ENCODE data around the gene VPS29. TPM values are rescaled to one million over a fixed set of nuclear protein-coding genes. Genes with fewer than 3 reads are reported as not detected.

Gene VPS29
- total and polyA plus RNA-seq, 2 of the 4 experiments (the other 2 are of a cell fraction): 122 to 150 TPM

- Histone ChIP-seq H2AK9ac (replicated peaks; ENCODE audit: low read depth, low read length, poor library complexity) (no peak overlapping the region), H3K4me2 (ENCODE audit: low read depth, low read length) (no peak overlapping the region), H2BK20ac (ENCODE audit: low read depth, low read length) (no peak overlapping the region), H3K23ac (ENCODE audit: low read depth, low read length) (no peak overlapping the region), H2BK120ac (ENCODE audit: low read depth, low read length) (no peak overlapping the region), H2AK5ac (ENCODE audit: low read depth, low read length) (no peak overlapping the region), H3K27ac (ENCODE audit: insufficient read depth, low read length) (no peak overlapping the region), H4K91ac (ENCODE audit: insufficient read depth, low read depth, low read length) (no peak overlapping the region), H3K79me1 (ENCODE audit: low read depth in 1 of 2, low read length in 2 of 2) (no peaks in the 10 kb centered on the region), H3K56ac (ENCODE audit: extremely low read depth, insufficient read depth, low read length) (no peak overlapping the region), H3K9ac (ENCODE audit: low read depth, low read length) (no peak overlapping the region), H3K36me3 (ENCODE audit: control insufficient read depth, insufficient read depth, low read length) (no peaks in the 10 kb centered on the region), H3K9me1 (ENCODE audit: insufficient read depth, low read length) (no peaks in the 10 kb centered on the region), H3K4ac (ENCODE audit: low read depth, low read length) (no peak overlapping the region), H3K27me3 (ENCODE audit: control insufficient read depth, insufficient read depth, low read length) (no peaks in the 10 kb centered on the region), H2BK5ac (ENCODE audit: low read depth, low read length, poor library complexity, severe bottlenecking) (no peak overlapping the region), H3K4me3 (ENCODE audit: insufficient read depth, low read depth, low read length) (no peak overlapping the region), H4K5ac (ENCODE audit: low read depth, low read length) (no peak overlapping the region), H4K8ac (ENCODE audit: low read depth in 2 of 2, low read length in 2 of 2) (no peak overlapping the region), H3K18ac (ENCODE audit: low read depth, low read length) (no peak overlapping the region), H2BK15ac (ENCODE audit: low read depth, low read length) (no peak overlapping the region), H2AFZ (replicated peaks; ENCODE audit: low read length, poor library complexity) (no peak overlapping the region), H3K9me3 (ENCODE audit: control insufficient read depth, insufficient read depth, low read length) (no peaks in the 10 kb centered on the region), H3K4me1 (ENCODE audit: control insufficient read depth, insufficient read depth, low read length) (no peaks in the 10 kb centered on the region), H3K14ac (replicated peaks; ENCODE audit: low read depth, low read length) (no peak overlapping the region), H4K20me1 (ENCODE audit: insufficient read depth, low read length) (no peaks in the 10 kb centered on the region)
- CTCF ChIA-PET: no interaction called here
- POLR2A ChIA-PET (ENCODE audit: unreplicated experiment): no interaction called here
- WGBS, 2 experiments (ENCODE audit: extremely low coverage in 2 of 2, insufficient read length in 1 of 2): no CpG with 5 or more reads among the region's 3 CpGs
- intact Hi-C loops (cut with micrococcal nuclease): no loop called here
- in situ Hi-C loops (cut with MboI; ENCODE audit: low sequenced_read_pairs): no loop called here
- BruUV-seq (replicated peaks): no TSS peak
- dilution Hi-C loops (cut with HindIII; ENCODE audit: low sequenced_read_pairs, unreplicated experiment): no loop called here
- no peak for DNase-seq
- no peak for ATAC-seq (ENCODE audit: low read depth)
- no peak for TF ChIP-seq NFE2L2 (IDR thresholded peaks at IDR 0.05; ENCODE audit: low read depth, low read length)
- no peak for TF ChIP-seq FOS (IDR thresholded peaks at IDR 0.05; ENCODE audit: low read depth, low read length)
- TF ChIP-seq RCOR1 (IDR thresholded peaks at IDR 0.05; ENCODE audit: insufficient replicate concordance, low read length): no peak
- no peak for TF ChIP-seq RFX5 (IDR thresholded peaks at IDR 0.05; ENCODE audit: low read depth, low read length)
- no peak for TF ChIP-seq CHD1 (IDR thresholded peaks at IDR 0.05; ENCODE audit: low read depth, low read length)
- TF ChIP-seq CEBPB (IDR thresholded peaks at IDR 0.05; ENCODE audit: low read depth, low read length): no peak
- no peak for TF ChIP-seq CTCF (conservative IDR thresholded peaks at IDR 0.05; ENCODE audit: low read depth, low read length)
- TF ChIP-seq POLR2A (IDR thresholded peaks at IDR 0.05; ENCODE audit: low read depth, low read length): no peak
- TF ChIP-seq MAFK (IDR thresholded peaks at IDR 0.05; ENCODE audit: low read depth, low read length): no peak
- no peak for TF ChIP-seq SMC3 (IDR thresholded peaks at IDR 0.05; ENCODE audit: low read depth, low read length)
- TF ChIP-seq BHLHE40 (IDR thresholded peaks at IDR 0.05; ENCODE audit: low read depth, low read length): no peak
- no peak for TF ChIP-seq MXI1 (IDR thresholded peaks at IDR 0.05; ENCODE audit: borderline replicate concordance, low read depth, low read length)
- TF ChIP-seq RAD21 (IDR thresholded peaks at IDR 0.05; ENCODE audit: low read length): no peak
- no peak for TF ChIP-seq ELK1 (IDR thresholded peaks at IDR 0.05; ENCODE audit: borderline replicate concordance, low read depth, low read length)
- no peak for TF ChIP-seq USF2 (IDR thresholded peaks at IDR 0.05; ENCODE audit: low read depth, low read length)
- TF ChIP-seq MAZ (IDR thresholded peaks at IDR 0.05; ENCODE audit: borderline replicate concordance, low read depth, low read length): no peak
These were observed 15.1 kb upstream of the VPS29 start for GRCh38 chr12:110516995-110517394.

All from IMR-90 (cell line).